BLaER1 treated with 17β-estradiol and CSF1 and Interleukin-3, amounts not matched to agents 10 nM and 100 nM (cell line): ENCODE results near the gene PTPRD.
"Not testable (repeated sequence)": the region's sequence is repeated elsewhere in the genome, so short reads cannot be mapped to it uniquely, and the experiment has no call there.

ENCODE experiments used
- H3K27ac ChIP-seq, 11 experiments: shearing (Covaris generic); formaldehyde crosslinking; 2 replicates each; pipeline ENCODE4 v1.8.1; 2022
- H3K27me3 ChIP-seq, 11 experiments: shearing (Covaris generic); formaldehyde crosslinking; 2 replicates each; pipeline ENCODE4 v1.8.1; 2022
- H3K36me3 ChIP-seq, 11 experiments: shearing (Covaris generic); formaldehyde crosslinking; 2 replicates each; pipeline ENCODE4 v1.8.1; 2022
- H3K4me1 ChIP-seq, 10 experiments: shearing (Covaris generic); formaldehyde crosslinking; 2 replicates each; pipeline ENCODE4 v1.8.1; 2022
- H3K4me2 ChIP-seq, 11 experiments: shearing (Covaris generic); formaldehyde crosslinking; 2 replicates each; pipeline ENCODE4 v1.8.1; 2022
- H3K4me3 ChIP-seq, 10 experiments: shearing (Covaris generic); formaldehyde crosslinking; 2 replicates each; pipeline ENCODE4 v1.8.1; 2022
- H3K9ac ChIP-seq, 11 experiments: shearing (Covaris generic); formaldehyde crosslinking; 2 replicates each; pipeline ENCODE4 v1.8.1; 2022
- H3K9me3 ChIP-seq, 11 experiments: shearing (Covaris generic); formaldehyde crosslinking; replicated peaks in 1 of 11; 2 replicates each; pipeline ENCODE4 v1.8.1; 2022
- H4K20me1 ChIP-seq, 11 experiments: shearing (Covaris generic); formaldehyde crosslinking; 2 replicates each; pipeline ENCODE4 v1.8.1; 2022
- Cebpa-rat ChIP-seq, 11 experiments: shearing (Covaris generic); IDR thresholded peaks; 2 replicates each; pipeline ENCODE4 v1.8.1; 2022

The PTPRD gene

GRCh38 chr9:9041756-9042155, 1571.0 kb downstream of the PTPRD start:
- Histone ChIP-seq H3K4me3 (no peak overlapping the region), H4K20me1 (no peaks in the 10 kb centered on the region)

DNA sequence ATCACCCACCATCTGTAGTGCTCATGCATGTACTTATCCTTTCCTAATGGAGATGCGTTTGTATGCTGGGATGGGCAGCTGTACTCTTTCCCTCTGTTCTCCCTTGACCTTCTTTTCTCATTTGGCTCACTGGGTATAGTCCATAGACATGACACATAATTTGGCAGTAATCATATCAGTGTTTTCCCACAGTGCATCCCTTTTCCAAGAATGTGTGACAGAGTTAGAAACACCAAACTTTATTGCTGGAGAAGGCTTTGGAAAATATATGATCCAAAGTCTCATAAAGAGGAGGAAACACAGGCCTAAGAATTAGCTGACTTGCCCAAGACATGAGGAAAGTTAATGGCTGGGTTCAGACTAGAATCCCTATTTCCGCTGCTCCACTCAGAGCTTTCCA, 1579.8 kb downstream of the PTPRD start:
- H3K4me2 ChIP-seq, result no peak overlapping the region
- H3K27ac ChIP-seq, result no peak overlapping the region
- no peaks in the 10 kb centered on the region for H3K9me3 ChIP-seq
- H3K36me3 ChIP-seq, result no peaks in the 10 kb centered on the region
- no peaks in the 10 kb centered on the region for H3K27me3 ChIP-seq
- no peaks in the 10 kb centered on the region for H4K20me1 ChIP-seq
- TF ChIP-seq Cebpa-rat (IDR thresholded peaks at IDR 0.05), result no peak
- H3K4me3 ChIP-seq, result no peak overlapping the region
- no peaks in the 10 kb centered on the region for H3K4me1 ChIP-seq
- no peak overlapping the region for H3K9ac ChIP-seq

More at GRCh38 chr9:9041756-9042155, 1571.0 kb downstream of the PTPRD start:
- no peak overlapping the region for H3K4me2 ChIP-seq
- H3K9ac ChIP-seq, result no peak overlapping the region
- TF ChIP-seq Cebpa-rat (IDR thresholded peaks at IDR 0.05), result no peak
- no peaks in the 10 kb centered on the region for H3K4me1 ChIP-seq
- no peaks in the 10 kb centered on the region for H3K36me3 ChIP-seq
- no peaks in the 10 kb centered on the region for H3K9me3 ChIP-seq
- no peak overlapping the region for H3K27ac ChIP-seq
- H3K27me3 ChIP-seq, result no peaks in the 10 kb centered on the region

- Histone ChIP-seq H3K9ac (no peak overlapping the region), H3K9me3 (no peaks in the 10 kb centered on the region), H4K20me1 (no peaks in the 10 kb centered on the region), H3K36me3 (no peaks in the 10 kb centered on the region), H3K4me3 (no peak overlapping the region), H3K27ac (no peak overlapping the region), H3K4me1 (no peaks in the 10 kb centered on the region), H3K27me3 (no peaks in the 10 kb centered on the region), H3K4me2 (no peak overlapping the region)
- no peak for TF ChIP-seq Cebpa-rat (IDR thresholded peaks at IDR 0.05)
These were observed 1596.2 kb downstream of the PTPRD start for GRCh38 chr9:9016597-9016996.

- no peak overlapping the region for H3K4me3 ChIP-seq
- H3K27ac ChIP-seq, result no peak overlapping the region
- no peaks in the 10 kb centered on the region for H3K4me1 ChIP-seq
- no peaks in the 10 kb centered on the region for H3K27me3 ChIP-seq
- no peaks in the 10 kb centered on the region for H4K20me1 ChIP-seq
- H3K9ac ChIP-seq, result no peak overlapping the region
- no peak for TF ChIP-seq Cebpa-rat (IDR thresholded peaks at IDR 0.05)
- H3K36me3 ChIP-seq, result no peaks in the 10 kb centered on the region
- no peak overlapping the region for H3K4me2 ChIP-seq
- no peaks in the 10 kb centered on the region for H3K9me3 ChIP-seq
These were observed 1608.0 kb downstream of the PTPRD start for GRCh38 chr9:9004810-9005209.

GRCh38 chr9:9002826-9003583, 1609.8 kb downstream of the PTPRD start:
- Histone ChIP-seq H3K27ac (no peak overlapping the region), H3K27me3 (no peaks in the 10 kb centered on the region), H3K4me2 (no peak overlapping the region), H3K9me3 (peaks cover 4 to 12% (median 8%) of the 10 kb centered on the region in 11 experiments; a peak in 19 of 22 replicates), H3K4me1 (no peaks in the 10 kb centered on the region), H3K9ac (no peak overlapping the region), H4K20me1 (no peaks in the 10 kb centered on the region), H3K36me3 (no peaks in the 10 kb centered on the region), H3K4me3 (no peak overlapping the region)
- no peak for TF ChIP-seq Cebpa-rat (IDR thresholded peaks at IDR 0.05)

DNA sequence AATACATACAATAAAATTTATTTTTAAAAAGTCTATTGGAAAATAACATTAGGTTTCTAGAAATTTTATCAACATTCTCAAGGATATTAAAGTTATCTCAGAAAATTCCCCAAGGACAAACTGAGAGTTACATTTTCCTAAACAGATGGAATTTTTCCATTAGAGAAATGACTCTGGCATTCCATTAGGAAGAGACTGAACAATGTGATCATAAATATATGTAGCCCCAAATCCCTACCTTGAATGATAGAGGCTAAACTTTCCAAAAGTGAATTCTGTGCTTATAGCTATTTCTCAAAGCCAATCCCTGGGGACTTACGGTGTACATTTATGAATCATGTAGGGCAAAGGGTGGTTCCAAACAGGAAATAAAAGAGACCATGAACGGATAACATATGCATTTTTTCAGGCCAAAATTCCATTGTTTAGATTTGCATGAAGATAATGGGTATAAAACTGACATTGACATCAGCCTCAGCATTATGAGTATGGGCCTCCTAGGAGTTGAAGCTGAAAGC, 1632.2 kb downstream of the PTPRD start:
- Histone ChIP-seq H3K27ac (no peak overlapping the region), H3K4me1 (peaks cover 0 to 4% (median 0%) of the 10 kb centered on the region in 10 experiments; a peak in 1 of 20 replicates), H4K20me1 (no peaks in the 10 kb centered on the region), H3K4me3 (no peak overlapping the region), H3K36me3 (no peaks in the 10 kb centered on the region), H3K27me3 (no peaks in the 10 kb centered on the region), H3K9me3 (no peaks in the 10 kb centered on the region), H3K9ac (no peak overlapping the region), H3K4me2 (no peak overlapping the region)
- no peak for TF ChIP-seq Cebpa-rat (IDR thresholded peaks at IDR 0.05)

DNA sequence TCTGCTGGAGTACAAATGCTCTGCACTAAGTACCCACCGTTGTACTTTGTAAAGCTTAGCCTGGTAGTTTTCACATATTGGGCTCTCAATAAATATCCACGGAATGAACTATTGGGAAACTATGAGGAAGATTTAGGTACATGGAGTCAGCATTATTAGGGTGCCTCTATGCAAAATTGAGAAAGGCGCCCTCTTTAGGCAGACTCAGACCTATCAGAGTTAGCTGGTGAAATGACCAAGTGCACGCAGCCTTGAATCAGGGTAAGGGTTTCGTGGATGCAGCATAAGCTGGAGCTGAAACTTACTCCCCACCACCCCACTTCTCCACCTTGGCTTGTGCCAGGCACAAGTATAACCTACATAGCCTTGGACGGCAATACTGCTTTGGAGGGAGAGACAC, 1634.5 kb downstream of the PTPRD start:
- no peaks in the 10 kb centered on the region for H3K27me3 ChIP-seq
- no peaks in the 10 kb centered on the region for H3K36me3 ChIP-seq
- H3K9ac ChIP-seq, result no peak overlapping the region
- no peak overlapping the region for H3K4me2 ChIP-seq
- peaks cover 0 to 4% (median 0%) of the 10 kb centered on the region in 10 experiments; a peak in 1 of 20 replicates for H3K4me1 ChIP-seq
- no peaks in the 10 kb centered on the region for H4K20me1 ChIP-seq
- H3K9me3 ChIP-seq, result no peaks in the 10 kb centered on the region
- no peak overlapping the region for H3K27ac ChIP-seq
- no peak for TF ChIP-seq Cebpa-rat (IDR thresholded peaks at IDR 0.05)
- no peak overlapping the region for H3K4me3 ChIP-seq

DNA sequence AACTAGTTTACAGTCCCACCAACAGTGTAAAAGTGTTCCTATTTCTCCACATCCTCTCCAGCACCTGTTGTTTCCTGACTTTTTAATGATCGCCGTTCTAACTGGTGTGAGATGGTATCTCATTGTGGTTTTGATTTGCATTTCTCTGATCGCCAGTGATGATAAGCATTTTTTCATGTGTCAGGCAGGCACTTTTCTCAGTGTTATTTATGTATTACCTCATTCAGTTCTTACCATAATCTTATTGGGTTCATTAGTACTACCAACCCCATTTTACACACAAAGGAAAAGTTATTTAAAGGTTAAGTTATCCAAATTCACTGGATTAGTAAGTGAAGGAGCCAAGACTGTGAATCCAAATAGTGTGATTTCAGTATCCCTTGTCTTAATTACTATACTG, 1644.5 kb downstream of the PTPRD start:
- H4K20me1 ChIP-seq, H3K4me2 ChIP-seq, H3K36me3 ChIP-seq, H3K27ac ChIP-seq, H3K4me1 ChIP-seq, H3K9ac ChIP-seq, H3K4me3 ChIP-seq, H3K27me3 ChIP-seq, H3K9me3 ChIP-seq: not testable (repeated sequence)

- Histone ChIP-seq H3K27ac (no peak overlapping the region), H3K36me3 (no peaks in the 10 kb centered on the region), H3K9me3 (no peaks in the 10 kb centered on the region), H3K4me2 (no peak overlapping the region), H3K9ac (no peak overlapping the region), H4K20me1 (no peaks in the 10 kb centered on the region), H3K27me3 (no peaks in the 10 kb centered on the region), H3K4me1 (no peaks in the 10 kb centered on the region), H3K4me3 (no peak overlapping the region)
- TF ChIP-seq Cebpa-rat (IDR thresholded peaks at IDR 0.05), result no peak
These were observed 1648.9 kb downstream of the PTPRD start for GRCh38 chr9:8963885-8964284.

- Histone ChIP-seq H3K27ac (no peak overlapping the region), H3K4me1 (no peaks in the 10 kb centered on the region), H3K4me2 (no peak overlapping the region), H3K36me3 (no peaks in the 10 kb centered on the region), H3K27me3 (no peaks in the 10 kb centered on the region), H4K20me1 (no peaks in the 10 kb centered on the region), H3K4me3 (no peak overlapping the region), H3K9ac (no peak overlapping the region), H3K9me3 (no peaks in the 10 kb centered on the region)
- TF ChIP-seq Cebpa-rat (IDR thresholded peaks at IDR 0.05), result no peak
These were observed 1650.7 kb downstream of the PTPRD start for GRCh38 chr9:8962084-8962483.
